Activated B cell treated with CpG ODN at 0.5 μM for 24 hours (primary cell): ENCODE data around the gene GGT6. TPM values are rescaled to one million over a fixed set of nuclear protein-coding genes. Genes with fewer than 3 reads are reported as not detected.

ENCODE experiments used
- ATAC-seq: fragments of 200-7000 bp; cut with Tn5 transposase; one replicate; pipeline ENCODE4 v1.10.0; 2021; ENCODE audit warnings: low read depth, mild to moderate bottlenecking, moderate library complexity
- CTCF ChIA-PET: fragments of 350-600 bp; sonication (Branson Sonifier 250); formaldehyde crosslinking; loops from one replicate; lab custom pipeline; 2021; ENCODE audit warnings: antibody characterized with exemption; lab: Charles Lee
- POLR2A ChIA-PET: fragments of 350-600 bp; sonication (Branson Sonifier 250); formaldehyde crosslinking; loops from one replicate; lab custom pipeline; 2021; ENCODE audit warnings: antibody characterized with exemption; lab: Charles Lee
- DNase-seq: peaks from one replicate; pipeline ENCODE4 v3.0.0; 2022
- H3K27ac Mint-ChIP-seq: one replicate; pipeline ENCODE4 v1.8.0; 2020; ENCODE audit warnings: mixed read lengths
- H3K27me3 Mint-ChIP-seq: one replicate; pipeline ENCODE4 v1.8.0; 2021; ENCODE audit warnings: mixed read lengths
- H3K36me3 Mint-ChIP-seq: one replicate; pipeline ENCODE4 v1.8.0; 2021; ENCODE audit warnings: low read depth, mixed read lengths
- H3K4me1 Mint-ChIP-seq: one replicate; pipeline ENCODE4 v1.8.0; 2021; ENCODE audit warnings: mixed read lengths
- H3K4me3 Mint-ChIP-seq: one replicate; pipeline ENCODE4 v1.8.0; 2020; ENCODE audit warnings: mild to moderate bottlenecking, mixed read lengths
- H3K9me3 Mint-ChIP-seq: one replicate; pipeline ENCODE4 v1.8.0; 2020; ENCODE audit warnings: mixed read lengths
- intact Hi-C: fragments of 100-400 bp; cut with micrococcal nuclease; formaldehyde crosslinking; loops from one replicate; pipeline ENCODE4 v1.15.1; 2024
- total RNA-seq: library from RNA; stranded (reverse); gene quantifications from 2 replicates; pipeline ENCODE4 v1.2.3, GENCODE V29; 2022
- TF ChIP-seq, protein P1 (sequence below): fragments of 200-600 bp; IDR thresholded peaks from one replicate; pipeline ENCODE4 v1.8.0; 2022; ENCODE audit warnings: antibody characterized with exemption, mild to moderate bottlenecking

GGT6 gene
- total RNA-seq, 1 donor from 2014 or later: not detected

- intact Hi-C loops: loop anchor here (10.0 kb wide), 1 partner anchor 112 kb away; no protein-coding TSS in a partner anchor
- peaks cover 4% of the 10 kb centered on the region for H3K27me3 Mint-ChIP-seq
- DNase-seq: no peak
- ChIA-PET CTCF (no interaction called here), POLR2A (interaction anchor here (1.0 kb wide), 1 partner anchor 17 kb away, joined by 3 read pairs; no protein-coding TSS in a partner anchor)
- H3K4me1 Mint-ChIP-seq: peaks cover 1% of the 10 kb centered on the region
- TF ChIP-seq, protein P1, sequence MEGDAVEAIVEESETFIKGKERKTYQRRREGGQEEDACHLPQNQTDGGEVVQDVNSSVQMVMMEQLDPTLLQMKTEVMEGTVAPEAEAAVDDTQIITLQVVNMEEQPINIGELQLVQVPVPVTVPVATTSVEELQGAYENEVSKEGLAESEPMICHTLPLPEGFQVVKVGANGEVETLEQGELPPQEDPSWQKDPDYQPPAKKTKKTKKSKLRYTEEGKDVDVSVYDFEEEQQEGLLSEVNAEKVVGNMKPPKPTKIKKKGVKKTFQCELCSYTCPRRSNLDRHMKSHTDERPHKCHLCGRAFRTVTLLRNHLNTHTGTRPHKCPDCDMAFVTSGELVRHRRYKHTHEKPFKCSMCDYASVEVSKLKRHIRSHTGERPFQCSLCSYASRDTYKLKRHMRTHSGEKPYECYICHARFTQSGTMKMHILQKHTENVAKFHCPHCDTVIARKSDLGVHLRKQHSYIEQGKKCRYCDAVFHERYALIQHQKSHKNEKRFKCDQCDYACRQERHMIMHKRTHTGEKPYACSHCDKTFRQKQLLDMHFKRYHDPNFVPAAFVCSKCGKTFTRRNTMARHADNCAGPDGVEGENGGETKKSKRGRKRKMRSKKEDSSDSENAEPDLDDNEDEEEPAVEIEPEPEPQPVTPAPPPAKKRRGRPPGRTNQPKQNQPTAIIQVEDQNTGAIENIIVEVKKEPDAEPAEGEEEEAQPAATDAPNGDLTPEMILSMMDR: no peak
- peaks cover 25% of the 10 kb centered on the region for H3K36me3 Mint-ChIP-seq
- no peaks in the 10 kb centered on the region for H3K9me3 Mint-ChIP-seq
- ATAC-seq: no peak
- no peak overlapping the region for H3K27ac Mint-ChIP-seq
- no peak overlapping the region for H3K4me3 Mint-ChIP-seq
Observed at GRCh38 chr17:4536742-4537411, 23.5 kb downstream of the GGT6 start.

- intact Hi-C loops: loop anchor here (10.0 kb wide), 1 partner anchor 111 kb away; no protein-coding TSS in a partner anchor
- DNase-seq (no peak), ATAC-seq (no peak)
- Mint-ChIP-seq H3K4me1 (peaks cover 1% of the 10 kb centered on the region), H3K27me3 (peaks cover 4% of the 10 kb centered on the region), H3K4me3 (no peak overlapping the region), H3K9me3 (no peaks in the 10 kb centered on the region), H3K27ac (no peak overlapping the region), H3K36me3 (peaks cover 21% of the 10 kb centered on the region)
- POLR2A ChIA-PET: interaction anchor here (1.0 kb wide), 1 partner anchor 18 kb away, joined by 3 read pairs; no protein-coding TSS in a partner anchor
- TF ChIP-seq, protein P1: no peak
- CTCF ChIA-PET: no interaction called here
Observed at GRCh38 chr17:4536259-4536741, 24.1 kb downstream of the GGT6 start.

DNA sequence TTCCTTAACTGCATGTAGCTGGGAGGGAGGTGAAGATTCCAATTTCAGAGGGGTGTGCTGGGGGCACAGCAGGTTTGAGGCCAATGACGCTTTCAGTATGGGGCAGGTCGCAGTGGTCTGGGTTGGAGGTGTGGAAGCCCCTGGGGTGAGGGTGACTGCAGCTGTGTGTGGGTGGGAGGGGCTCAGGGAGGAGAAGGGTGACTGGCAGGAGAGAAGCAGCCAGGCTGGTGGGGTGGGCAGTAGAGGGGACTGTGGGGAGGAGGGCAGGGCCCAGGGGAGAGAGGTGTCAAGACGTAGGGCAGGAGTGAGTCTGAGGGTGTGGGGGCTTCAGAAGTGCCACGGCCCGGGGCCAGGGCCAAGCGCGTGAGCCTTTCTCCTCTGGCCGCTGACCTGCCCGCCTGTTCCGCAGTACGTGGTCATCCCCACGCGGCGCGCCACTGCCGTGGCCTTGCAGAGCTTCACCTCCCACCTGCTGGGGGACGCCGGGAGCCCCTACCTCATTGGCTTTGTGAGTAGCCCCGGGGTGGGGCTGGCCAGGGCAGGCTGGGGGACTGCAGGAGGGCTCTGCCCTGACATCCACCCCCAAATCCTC, 24.6 kb downstream of the GGT6 start:
- Mint-ChIP-seq H3K36me3 (peaks cover 16% of the 10 kb centered on the region), H3K27ac (no peak overlapping the region), H3K4me1 (peaks cover 1% of the 10 kb centered on the region), H3K27me3 (peaks cover 4% of the 10 kb centered on the region), H3K4me3 (no peak overlapping the region), H3K9me3 (no peaks in the 10 kb centered on the region)
- TF ChIP-seq, protein P1: no peak
- ChIA-PET POLR2A (no interaction called here), CTCF (no interaction called here)
- ATAC-seq (no peak), DNase-seq (no peak)
- intact Hi-C loops: loop anchor here (10.0 kb wide), 1 partner anchor 111 kb away; no protein-coding TSS in a partner anchor

- Mint-ChIP-seq H3K36me3 (peaks cover 12% of the 10 kb centered on the region), H3K9me3 (no peaks in the 10 kb centered on the region), H3K27me3 (peaks cover 4% of the 10 kb centered on the region), H3K4me1 (peaks cover 1% of the 10 kb centered on the region), H3K27ac (no peak overlapping the region), H3K4me3 (no peak overlapping the region)
- DNase-seq (no peak), ATAC-seq (no peak)
- CTCF ChIA-PET: no interaction called here
- TF ChIP-seq, protein P1: no peak
- intact Hi-C loops: loop anchor here (10.0 kb wide), 1 partner anchor 110 kb away; no protein-coding TSS in a partner anchor
- POLR2A ChIA-PET: interaction anchor here (1.0 kb wide), 1 partner anchor 36 kb away, joined by 5 read pairs; no protein-coding TSS in a partner anchor
Observed at GRCh38 chr17:4534928-4535666, 25.3 kb downstream of the GGT6 start.
